HG02623 (cell line): Measurements from ENCODE around the gene COMMD3.

ENCODE experiments used
- ATAC-seq: cut with Tn5 transposase; IDR thresholded peaks from one replicate; pipeline ENCODE4 v1.9.1; 2021; ENCODE audit warnings: moderate library complexity; ENCODE audit not compliant: unreplicated experiment

Gene COMMD3

DNA sequence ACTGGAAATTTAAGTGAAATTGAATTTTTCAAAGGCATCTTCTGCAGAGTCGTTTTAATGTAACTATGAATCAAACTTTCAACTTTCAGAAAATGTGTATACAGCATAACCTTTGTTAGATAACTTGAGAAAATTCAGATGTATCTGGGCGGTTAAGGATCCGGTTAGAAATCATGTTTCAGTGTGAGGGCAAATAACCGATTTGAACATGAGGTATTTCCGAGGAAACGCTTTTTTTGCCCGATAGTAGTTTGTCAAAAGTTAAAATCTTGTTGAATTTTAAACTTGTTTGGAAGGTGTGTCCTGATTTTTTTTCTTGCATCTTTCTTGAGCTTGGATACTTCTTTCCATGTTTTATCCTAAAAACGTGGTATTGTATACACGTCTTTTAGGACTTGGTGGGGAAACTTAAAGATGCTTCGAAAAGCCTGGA is 3.4 kb downstream of the COMMD3 start:
- ATAC-seq, result no peak

- no peak for ATAC-seq
Measured at GRCh38 chr10:22319980-22320558, 3.9 kb downstream of the COMMD3 start.

DNA sequence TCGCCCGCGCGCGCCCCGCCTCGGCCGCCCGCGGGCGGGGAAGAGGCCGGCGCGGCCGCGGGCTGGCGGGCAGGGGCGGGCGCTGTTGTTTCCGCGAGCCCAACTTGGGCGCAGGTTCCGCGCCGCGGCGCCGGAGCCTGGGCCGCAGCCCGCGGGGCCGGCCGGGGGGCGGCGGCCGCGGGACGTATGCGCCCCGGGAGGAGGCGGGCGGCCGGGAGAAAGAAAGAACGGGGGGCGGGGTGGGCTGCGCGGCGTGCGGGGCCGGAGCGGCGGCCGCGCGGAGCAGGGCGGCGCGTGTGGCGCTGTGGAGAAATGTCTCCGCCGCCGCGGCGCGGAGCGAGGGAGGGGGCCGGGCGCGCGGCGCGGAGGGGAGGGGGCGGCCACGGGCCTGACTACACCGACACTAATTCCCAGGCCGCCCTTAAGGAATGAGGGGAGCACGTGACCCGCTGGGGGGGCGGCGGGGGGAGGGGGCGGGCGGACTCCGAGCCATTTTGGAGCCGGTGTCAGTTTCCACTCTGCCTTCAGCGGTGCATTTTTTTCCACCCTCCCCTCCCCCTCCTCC is 4.5 kb downstream of the COMMD3 start, which contains the start of gene BMI1:
TSS of gene BMI1 (plus strand) at position 509 of the 565 bp plus-strand sequence. CDS start 5,351 bp downstream, outside the sequence.
- peak; percentile 25 for ATAC-seq

DNA sequence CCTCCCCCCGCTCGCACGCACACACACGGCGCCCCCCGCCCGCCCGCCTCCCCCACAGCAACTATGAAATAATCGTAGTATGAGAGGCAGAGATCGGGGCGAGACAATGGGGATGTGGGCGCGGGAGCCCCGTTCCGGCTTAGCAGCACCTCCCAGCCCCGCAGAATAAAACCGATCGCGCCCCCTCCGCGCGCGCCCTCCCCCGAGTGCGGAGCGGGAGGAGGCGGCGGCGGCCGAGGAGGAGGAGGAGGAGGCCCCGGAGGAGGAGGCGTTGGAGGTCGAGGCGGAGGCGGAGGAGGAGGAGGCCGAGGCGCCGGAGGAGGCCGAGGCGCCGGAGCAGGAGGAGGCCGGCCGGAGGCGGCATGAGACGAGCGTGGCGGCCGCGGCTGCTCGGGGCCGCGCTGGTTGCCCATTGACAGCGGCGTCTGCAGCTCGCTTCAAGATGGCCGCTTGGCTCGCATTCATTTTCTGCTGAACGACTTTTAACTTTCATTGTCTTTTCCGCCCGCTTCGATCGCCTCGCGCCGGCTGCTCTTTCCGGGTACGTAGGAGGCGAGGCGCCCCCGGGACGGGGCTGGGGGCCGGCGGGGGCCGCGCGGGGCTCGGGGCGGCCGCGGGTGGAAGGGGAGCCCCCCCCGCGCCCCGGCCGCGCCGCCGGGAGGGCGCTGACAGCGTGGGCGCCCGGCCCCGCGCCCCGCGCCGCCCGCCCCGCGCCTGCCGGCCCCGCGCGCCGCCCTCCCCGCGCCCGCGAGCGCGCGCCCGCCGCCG is 5.2 kb downstream of the COMMD3 start:
- no peak for ATAC-seq

GRCh38 chr10:22321924-22322640 is 5.9 kb downstream of the COMMD3 start:
- ATAC-seq, result no peak

DNA sequence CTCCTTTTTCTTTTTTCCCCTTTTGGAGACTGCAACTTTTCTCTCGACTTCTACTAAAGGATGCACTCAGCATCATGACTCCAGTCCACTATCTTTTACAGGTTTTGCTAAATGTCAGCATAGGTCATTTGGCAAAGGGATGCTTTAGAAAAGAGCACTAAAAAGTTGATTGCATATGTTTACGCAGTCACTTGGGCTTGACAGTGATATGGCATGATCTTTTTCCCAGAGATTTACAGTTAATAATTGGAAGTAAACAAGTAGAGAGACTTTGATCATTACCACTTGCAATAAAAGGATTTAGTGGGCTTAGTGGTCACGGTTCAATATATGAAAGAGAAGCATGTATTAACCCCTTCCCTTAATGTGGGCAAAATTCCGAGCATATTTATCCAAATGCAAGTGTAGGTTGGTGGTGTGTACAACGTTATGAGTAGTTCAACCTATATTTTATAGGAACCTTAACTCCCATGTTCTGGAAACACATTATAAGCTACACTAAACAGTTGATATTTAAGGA is 6.5 kb downstream of the COMMD3 start:
- no peak for ATAC-seq

DNA sequence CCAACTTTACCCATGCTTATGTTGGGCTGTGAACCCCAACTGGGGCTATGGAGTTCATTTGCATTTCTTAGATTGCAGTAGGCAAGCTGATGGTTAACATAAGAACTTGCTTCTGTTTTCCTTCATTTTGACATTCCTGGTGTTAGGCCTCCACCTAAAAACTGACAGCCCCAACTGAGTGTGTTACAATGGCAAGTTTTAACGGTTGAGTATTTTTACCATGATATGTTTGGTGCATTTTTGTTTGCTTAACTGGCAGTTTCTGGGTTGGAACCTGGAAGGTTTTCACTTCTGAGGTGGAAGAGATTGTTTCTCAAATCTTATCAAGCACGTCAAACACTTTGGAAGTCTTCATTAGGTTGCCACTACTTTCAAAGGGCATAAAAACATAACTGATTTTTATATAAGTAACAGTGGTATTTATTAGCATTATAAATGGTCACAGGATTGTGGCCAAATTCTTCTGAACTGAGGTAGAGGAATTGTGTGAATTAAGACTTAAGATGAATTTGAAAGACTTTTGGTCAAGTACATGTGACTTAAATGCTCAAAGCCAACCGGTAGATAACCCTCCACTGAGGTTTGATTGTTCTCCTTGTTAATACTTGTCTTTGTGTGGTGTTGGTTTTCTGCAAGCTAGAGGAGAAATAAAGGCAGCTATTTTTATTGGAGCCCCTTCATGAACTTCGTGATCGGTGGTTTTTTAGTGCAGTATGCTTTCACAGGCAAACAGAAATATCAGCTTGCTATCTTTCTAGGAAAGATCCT is 7.5 kb downstream of the COMMD3 start:
- no peak for ATAC-seq

DNA sequence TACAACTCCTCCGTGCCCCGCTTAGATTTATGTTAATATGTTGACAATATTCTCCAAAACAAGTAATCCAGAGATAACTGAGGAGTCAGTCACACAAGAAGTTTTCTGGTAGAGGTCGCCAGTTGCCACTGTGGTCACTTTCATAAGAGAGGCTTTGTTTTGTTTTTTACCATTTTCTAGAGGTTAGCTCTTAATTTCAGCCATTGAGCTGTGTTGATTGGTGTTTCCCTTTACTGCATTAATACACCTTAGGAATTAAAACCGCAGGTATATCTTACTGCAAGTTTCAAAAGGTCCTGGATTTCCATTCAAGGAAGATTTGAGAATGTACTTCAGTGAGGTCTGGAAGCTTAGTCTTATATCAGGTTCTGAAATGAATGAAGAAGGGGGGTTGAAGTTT is 8.2 kb downstream of the COMMD3 start:
- no peak for ATAC-seq

DNA sequence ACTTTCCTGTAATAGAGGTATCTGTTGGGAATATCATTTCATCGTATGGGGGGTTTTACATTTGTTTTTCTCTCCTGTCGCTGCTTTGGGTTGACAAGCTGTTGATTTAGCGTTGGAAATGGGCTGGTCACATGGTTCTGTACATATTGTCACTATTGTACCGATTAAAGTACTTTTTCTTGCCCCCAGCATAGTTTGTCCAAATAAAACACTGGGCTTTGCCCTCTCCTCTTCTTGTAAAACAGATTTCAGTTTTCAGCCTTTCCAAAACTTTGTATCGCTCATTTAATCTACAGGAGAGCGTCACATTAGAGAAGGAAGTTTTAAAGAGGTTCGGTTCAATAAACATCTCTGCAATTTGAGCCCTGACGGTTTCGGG is 8.7 kb downstream of the COMMD3 start:
- ATAC-seq, result no peak

DNA sequence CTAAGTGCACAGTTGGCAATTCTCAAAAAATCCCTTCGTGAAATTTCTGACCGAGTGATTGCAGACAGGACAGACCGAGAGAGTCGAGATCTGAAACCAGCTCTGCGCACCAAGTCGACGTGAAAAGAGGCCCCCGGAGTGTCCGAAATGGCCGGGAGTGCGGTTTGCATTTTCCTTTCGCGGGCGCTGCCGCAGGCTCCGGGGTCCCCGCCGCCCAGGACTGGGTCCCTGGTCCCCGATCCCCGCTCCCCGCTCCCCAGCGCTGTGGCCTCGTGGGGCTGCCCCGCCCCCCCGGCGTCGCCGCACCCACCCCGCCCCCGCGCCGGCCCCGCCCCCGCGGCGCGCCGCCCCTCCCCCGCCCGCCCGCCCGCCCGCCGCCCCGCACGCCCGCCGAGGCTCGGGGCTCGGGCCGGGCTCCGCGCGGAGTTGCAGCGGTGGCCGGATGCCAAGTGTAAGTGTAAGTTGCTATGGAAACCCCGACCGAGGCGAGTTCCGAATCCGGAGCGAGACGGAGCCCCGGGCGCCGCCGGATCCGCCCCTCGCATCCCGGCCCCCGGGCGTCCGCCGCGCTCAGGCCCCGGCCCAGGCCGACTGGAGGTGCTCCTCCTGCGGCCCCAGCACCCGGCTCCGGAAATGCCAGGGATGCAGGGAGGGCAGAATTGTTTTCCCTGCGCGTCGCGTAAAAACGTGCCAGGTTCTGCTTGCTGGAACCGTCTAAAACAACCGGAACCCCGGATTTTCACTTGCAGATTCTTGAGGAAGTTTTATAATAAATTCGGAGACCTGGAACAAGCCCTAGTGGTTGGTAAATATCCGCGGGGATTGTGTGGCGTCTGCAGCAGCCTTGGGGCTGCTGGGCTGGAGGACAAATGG is 9.3 kb downstream of the COMMD3 start:
- peak; percentile 36 for ATAC-seq

DNA sequence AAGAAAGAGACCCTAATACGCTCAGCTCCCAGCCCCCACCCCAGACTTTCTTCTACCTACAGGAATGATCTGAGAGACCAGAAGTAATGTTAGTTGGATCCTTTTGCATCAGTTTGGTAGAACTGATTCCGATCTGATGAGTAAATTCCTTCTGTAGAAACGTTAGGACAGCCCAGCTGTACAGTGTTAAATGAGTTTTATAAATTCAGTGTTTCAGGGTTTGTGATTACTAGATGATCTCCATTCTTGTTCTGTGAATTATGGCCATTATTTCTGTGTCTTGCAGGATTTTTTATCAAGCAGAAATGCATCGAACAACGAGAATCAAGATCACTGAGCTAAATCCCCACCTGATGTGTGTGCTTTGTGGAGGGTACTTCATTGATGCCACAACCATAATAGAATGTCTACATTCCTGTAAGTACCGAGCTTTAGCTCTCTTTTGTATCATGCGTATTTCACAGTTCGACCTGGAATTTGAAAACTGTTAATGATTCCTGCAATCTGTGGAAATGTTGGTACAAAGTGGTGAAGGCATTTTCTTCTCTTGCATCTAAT is 10.0 kb downstream of the COMMD3 start:
- no peak for ATAC-seq

DNA sequence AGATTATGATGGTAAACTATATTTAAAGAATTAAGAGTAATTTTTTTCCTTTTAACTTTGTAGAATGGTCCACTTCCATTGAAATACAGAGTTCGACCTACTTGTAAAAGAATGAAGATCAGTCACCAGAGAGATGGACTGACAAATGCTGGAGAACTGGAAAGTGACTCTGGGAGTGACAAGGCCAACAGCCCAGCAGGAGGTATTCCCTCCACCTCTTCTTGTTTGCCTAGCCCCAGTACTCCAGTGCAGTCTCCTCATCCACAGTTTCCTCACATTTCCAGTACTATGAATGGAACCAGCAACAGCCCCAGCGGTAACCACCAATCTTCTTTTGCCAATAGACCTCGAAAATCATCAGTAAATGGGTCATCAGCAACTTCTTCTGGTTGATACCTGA is 13.0 kb downstream of the COMMD3 start:
- no peak for ATAC-seq

- no peak for ATAC-seq
Measured at GRCh38 chr10:22332116-22332692, 16.0 kb downstream of the COMMD3 start.

DNA sequence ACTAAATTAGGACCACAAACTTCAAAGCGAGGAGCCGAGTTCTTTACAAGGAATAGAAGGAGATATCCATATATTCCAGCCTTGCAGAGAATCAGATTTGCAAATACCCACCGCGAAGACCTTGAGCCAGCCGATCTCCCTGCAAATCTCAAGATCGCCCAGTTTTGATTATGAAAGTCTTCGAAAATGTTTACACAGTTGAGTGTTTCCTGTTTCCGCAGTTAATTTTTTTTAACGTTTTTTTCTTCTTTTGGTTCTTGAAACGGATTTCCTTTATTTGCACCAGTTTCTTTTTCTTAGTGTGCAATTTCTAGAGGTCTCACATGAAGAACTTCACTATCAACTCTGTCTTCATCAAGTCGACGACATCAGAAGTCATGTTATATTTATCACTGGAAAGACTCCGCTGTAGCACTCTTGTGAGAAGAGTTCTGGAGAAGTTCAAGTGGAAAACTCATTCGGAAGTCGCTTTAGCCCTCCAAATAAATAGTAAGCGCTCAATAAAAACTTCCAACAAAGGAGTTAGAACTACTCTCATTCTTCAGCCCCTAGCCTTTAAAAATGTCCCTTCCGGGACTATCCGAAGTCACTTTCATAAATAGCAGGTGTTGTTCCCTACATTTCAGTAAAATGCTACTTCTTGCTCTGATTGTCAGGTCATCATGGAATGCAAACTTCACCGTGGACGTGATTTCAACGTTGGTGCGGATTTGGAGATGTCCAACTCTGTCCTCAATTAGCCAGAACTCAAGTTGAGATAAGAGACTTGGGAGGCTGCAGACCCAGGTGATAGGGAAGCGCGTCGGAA is 17.2 kb downstream of the COMMD3 start:
- ATAC-seq, result no peak

DNA sequence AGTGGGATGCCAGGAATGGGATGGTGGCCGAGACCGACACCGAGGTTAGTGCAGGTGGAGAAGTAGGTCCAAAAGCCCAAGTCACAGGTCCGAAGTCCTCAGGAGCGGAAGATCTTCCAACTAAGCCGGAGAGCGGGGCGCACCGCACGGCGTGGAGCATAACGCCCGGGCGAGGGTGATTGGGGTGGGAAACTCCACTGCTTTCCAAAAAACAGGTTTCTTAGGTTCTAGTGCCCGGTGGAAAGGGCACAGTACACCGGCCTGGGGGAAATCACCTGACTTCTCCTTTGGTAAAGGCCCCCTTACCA is 17.7 kb downstream of the COMMD3 start:
- no peak for ATAC-seq

GRCh38 chr10:22334414-22335172 is 18.4 kb downstream of the COMMD3 start:
- ATAC-seq, result no peak

GRCh38 chr10:22335173-22335933 is 19.2 kb downstream of the COMMD3 start:
- peak; percentile 40 for ATAC-seq
